ENCODE measurements around the gene TBCD.

TBCD gene

DNA sequence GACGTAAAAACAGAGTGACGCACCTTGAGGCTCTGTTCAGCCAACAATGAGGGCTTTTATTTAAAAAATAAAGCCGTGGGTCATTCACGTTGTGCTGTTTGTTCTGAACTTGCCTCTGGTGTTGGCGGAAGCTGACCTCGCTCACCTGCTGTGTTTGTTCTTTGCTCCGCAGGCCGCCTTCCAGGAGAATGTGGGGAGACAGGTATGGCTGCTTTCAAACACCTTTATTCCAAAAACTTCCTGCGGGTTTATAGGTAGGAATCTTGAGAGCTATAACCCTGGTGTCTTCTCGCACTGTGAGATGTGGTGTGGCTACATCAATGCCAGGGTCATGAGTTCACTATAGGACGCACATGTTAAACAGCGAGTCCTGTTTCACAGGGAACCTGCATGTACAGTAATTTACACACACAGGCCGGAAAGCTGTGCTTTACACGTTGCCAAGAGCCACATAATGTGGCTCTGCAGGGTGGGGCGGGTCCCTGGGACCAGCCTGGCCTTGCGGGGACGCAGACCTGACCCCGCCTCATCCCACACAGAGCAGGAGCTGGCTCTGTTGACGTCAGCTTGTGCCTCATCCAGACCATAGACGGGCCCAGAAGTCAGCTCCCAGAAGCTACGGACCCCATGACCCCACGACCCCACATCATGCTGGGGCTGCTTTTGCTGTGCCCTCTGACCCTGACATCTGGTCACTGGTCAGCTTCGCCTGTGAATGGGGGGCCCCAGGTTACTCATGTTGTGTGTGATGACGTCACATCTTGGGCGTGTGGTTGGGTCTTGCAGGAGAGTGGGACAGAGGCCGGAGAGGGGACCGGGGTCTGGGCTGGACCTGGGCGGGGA, 137.9 kb downstream of the TBCD start:
- Histone ChIP-seq H3K27me3 (ENCODE audit: insufficient read depth, low read length) (no peaks in the 10 kb centered on the region), H3K4me1 (ENCODE audit: insufficient read depth, low read length) (peaks cover 13% of the 10 kb centered on the region), H3K4me3 (ENCODE audit: low read length) (no peak overlapping the region), H3K9me3 (ENCODE audit: low read length) (no peaks in the 10 kb centered on the region), H3K36me3 (ENCODE audit: insufficient read depth, low read length) (peaks cover 22% of the 10 kb centered on the region), H2AFZ (ENCODE audit: low read depth, low read length) (no peak overlapping the region)

DNA sequence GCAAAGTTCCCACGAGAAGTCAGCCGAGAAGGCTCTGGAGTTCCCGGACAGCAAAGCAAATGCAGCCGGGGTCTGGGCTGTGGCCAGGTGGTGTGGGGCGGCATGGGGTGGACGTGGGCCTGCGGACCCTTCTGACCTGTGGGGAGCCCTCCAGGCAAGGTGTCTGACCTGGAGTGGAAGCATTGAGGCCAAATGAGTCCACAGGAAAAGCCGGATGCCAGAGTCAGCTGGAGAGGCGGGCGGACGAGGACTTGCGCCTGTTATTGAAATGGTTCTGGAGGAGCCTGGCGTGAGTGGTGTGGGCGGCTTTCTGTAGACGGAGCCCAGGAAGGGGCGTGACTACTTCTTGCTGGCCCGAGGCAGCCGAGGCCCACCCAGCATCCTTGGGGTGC, 138.5 kb downstream of the TBCD start:
- no peaks in the 10 kb centered on the region for H3K9me3 ChIP-seq (ENCODE audit: low read length)
- H3K4me1 ChIP-seq (ENCODE audit: insufficient read depth, low read length) = peaks cover 9% of the 10 kb centered on the region
- no peak overlapping the region for H3K4me3 ChIP-seq (ENCODE audit: low read length)
- H3K36me3 ChIP-seq (ENCODE audit: insufficient read depth, low read length) = peaks cover 25% of the 10 kb centered on the region
- H2AFZ ChIP-seq (ENCODE audit: low read depth, low read length) = no peak overlapping the region
- no peaks in the 10 kb centered on the region for H3K27me3 ChIP-seq (ENCODE audit: insufficient read depth, low read length)

DNA sequence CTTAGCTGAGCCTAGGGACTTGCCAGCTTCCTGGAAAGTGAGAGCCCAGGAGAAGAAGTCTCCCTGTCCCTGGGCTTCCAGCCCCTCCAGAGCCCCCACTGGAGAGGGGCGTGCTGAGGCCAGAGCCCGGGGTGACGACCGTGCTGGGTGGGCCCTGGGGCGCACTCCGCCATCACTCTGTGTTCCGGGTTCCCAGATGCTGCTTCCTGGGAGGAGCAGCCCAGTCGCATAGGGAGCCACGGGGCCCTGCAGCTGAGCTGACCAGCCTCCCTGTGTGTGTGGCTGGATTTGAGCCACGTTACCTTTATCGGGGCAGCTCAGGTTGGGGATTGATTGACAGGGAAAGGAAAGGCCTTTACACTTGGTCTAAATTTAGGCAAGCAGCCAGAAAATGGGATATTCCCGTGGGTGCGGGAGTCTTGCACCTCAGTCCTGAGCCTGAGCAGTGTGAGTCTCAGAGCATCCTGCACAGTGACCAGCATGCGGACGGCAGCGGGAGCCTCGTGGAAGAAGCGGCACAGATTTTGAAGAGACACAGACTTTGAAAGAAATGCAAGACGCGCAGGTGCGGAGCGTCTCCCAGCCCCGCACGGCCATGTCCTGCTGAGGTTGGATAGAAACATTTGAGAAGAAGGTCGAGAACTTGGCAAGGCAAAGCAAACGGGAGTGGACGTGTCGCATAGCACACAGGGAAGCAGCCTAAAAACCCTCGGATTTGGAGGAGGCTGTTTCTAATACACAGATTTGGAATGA, 139.2 kb downstream of the TBCD start:
- Histone ChIP-seq H3K4me3 (ENCODE audit: low read length) (no peak overlapping the region), H3K36me3 (ENCODE audit: insufficient read depth, low read length) (peaks cover 28% of the 10 kb centered on the region), H2AFZ (ENCODE audit: low read depth, low read length) (no peak overlapping the region), H3K9me3 (ENCODE audit: low read length) (peaks cover 1% of the 10 kb centered on the region), H3K4me1 (ENCODE audit: insufficient read depth, low read length) (peaks cover 1% of the 10 kb centered on the region), H3K27me3 (ENCODE audit: insufficient read depth, low read length) (no peaks in the 10 kb centered on the region)

DNA sequence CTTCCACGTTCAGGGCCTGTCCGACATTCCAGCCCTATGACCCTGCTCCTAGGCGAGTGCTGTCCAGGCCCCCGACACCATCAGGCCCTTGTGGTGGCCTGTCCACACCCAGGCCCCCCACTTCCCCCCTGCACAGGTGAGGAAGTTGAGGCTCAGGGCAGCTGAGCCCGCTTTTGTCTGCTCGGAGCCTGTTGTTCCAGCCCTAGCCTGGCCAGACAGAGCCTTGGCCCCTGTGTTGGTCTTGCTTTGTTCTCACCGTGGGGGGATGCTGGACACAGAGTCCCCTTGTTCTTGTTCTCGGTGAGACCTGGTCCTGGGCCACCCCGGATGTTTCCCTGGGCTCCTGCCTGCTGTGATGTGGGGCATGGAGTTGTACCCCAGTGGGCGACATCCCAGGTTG, 140.0 kb downstream of the TBCD start:
- no peaks in the 10 kb centered on the region for H3K27me3 ChIP-seq (ENCODE audit: insufficient read depth, low read length)

DNA sequence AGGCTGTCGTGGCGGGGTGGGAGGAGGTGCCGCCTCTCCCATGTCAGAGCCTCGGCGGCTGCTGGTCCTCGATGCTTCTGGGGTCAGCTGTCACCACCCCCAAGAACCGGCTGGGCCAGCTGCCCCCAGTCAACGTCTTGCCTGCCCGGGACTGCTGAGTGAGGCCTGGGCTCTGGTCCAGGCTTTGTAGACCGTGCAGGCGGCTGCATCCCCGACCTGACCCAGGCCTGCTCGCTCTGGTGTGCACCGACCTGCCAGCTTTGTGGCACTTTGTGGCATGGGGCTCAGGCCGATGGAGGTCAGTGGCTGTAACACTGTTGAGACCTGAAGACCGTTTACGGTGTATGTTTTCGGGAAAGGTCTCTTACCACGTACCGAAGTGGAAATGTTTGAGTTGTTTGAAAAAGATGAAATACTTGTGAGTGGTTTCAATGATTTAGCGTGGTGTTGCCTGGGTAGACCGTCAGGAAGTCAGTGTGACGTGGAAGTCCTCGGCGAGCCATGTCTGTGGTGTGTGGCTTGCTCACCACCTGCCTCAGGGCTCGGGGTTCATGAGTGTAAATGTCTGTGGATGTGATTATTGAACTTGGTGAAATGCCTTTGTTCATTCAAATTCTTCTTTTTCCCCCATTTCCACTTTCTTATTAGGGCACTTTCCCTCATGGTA, 141.2 kb downstream of the TBCD start:
- H2AFZ ChIP-seq (ENCODE audit: low read depth, low read length) = no peak overlapping the region
- no peak overlapping the region for H3K4me3 ChIP-seq (ENCODE audit: low read length)
- H3K9me3 ChIP-seq (ENCODE audit: low read length) = peaks cover 4% of the 10 kb centered on the region
- peaks cover 25% of the 10 kb centered on the region for H3K36me3 ChIP-seq (ENCODE audit: insufficient read depth, low read length)
- no peaks in the 10 kb centered on the region for H3K4me1 ChIP-seq (ENCODE audit: insufficient read depth, low read length)
- no peaks in the 10 kb centered on the region for H3K27me3 ChIP-seq (ENCODE audit: insufficient read depth, low read length)

More for the DNA sequence above, 140.0 kb downstream of the TBCD start:
- Histone ChIP-seq H3K36me3 (ENCODE audit: insufficient read depth, low read length) (peaks cover 28% of the 10 kb centered on the region), H3K4me1 (ENCODE audit: insufficient read depth, low read length) (no peaks in the 10 kb centered on the region), H3K4me3 (ENCODE audit: low read length) (no peak overlapping the region), H2AFZ (ENCODE audit: low read depth, low read length) (no peak overlapping the region), H3K9me3 (ENCODE audit: low read length) (peaks cover 2% of the 10 kb centered on the region)

DNA sequence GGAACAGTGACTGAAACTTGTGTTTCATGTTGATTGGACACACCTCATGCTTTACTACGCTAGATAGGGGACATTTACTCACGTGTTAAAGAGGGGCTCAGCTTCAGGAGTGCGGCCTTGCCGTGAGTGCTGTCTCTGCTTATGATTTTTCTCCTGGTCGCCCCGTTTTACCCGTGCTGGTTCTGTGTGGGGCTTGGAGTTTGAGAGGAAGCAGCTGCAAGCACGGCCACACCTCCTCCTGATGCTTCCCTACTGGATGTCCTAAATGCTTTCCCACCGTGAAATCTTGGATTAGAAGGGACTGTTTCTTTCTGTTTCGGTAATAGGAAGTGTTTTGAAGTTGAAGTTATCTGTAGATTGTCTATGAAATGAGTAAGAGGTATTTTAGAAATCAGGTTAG, 141.9 kb downstream of the TBCD start:
- Histone ChIP-seq H3K9me3 (ENCODE audit: low read length) (peaks cover 5% of the 10 kb centered on the region), H3K27me3 (ENCODE audit: insufficient read depth, low read length) (no peaks in the 10 kb centered on the region), H3K4me1 (ENCODE audit: insufficient read depth, low read length) (no peaks in the 10 kb centered on the region), H3K36me3 (ENCODE audit: insufficient read depth, low read length) (peaks cover 24% of the 10 kb centered on the region), H3K4me3 (ENCODE audit: low read length) (no peak overlapping the region), H2AFZ (ENCODE audit: low read depth, low read length) (no peak overlapping the region)

DNA sequence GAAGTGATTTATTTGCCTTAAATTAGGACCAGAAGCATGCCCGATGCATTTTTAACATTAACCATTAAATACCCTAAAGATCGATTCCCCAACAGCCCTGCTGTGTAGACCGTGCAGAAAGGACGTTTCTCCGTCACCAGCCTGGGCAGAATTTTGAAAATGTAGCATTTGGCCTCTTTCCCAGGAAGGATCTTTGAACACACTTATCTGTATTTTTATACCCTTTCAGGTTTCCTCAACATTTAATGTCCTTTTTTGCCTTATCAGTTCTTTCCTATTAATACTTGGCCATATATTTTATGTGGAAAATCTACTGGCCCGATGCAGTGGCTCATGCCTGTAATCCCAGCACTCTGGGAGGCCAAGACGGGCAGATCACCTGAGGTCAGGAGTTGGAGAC, 142.5 kb downstream of the TBCD start:
- no peaks in the 10 kb centered on the region for H3K27me3 ChIP-seq (ENCODE audit: insufficient read depth, low read length)
- peaks cover 10% of the 10 kb centered on the region for H3K9me3 ChIP-seq (ENCODE audit: low read length)
- H3K4me1 ChIP-seq (ENCODE audit: insufficient read depth, low read length) = no peaks in the 10 kb centered on the region
- peaks cover 27% of the 10 kb centered on the region for H3K36me3 ChIP-seq (ENCODE audit: insufficient read depth, low read length)
- no peak overlapping the region for H2AFZ ChIP-seq (ENCODE audit: low read depth, low read length)
- no peak overlapping the region for H3K4me3 ChIP-seq (ENCODE audit: low read length)

DNA sequence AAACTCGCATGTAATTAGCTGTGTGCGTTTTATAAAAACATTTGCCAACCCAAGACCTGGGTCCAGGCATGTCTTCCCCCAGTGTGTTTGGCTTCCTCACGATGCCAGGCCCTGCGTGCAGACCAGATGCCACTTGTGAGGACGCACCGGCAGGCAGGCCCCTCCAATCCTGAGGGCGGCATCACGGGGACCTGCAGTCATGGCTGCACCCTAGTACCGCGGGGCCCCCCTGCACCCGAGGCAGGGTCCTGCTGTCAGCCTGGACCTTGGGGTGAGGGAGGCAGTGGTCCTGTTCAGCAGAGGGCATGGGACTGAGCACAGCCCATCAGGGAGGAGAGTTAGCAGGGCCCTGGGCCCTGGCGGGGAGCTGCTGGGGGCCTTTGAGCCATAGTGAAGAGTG, 143.2 kb downstream of the TBCD start:
- peaks cover 21% of the 10 kb centered on the region for H3K36me3 ChIP-seq (ENCODE audit: insufficient read depth, low read length)
- no peak overlapping the region for H3K4me3 ChIP-seq (ENCODE audit: low read length)
- H3K9me3 ChIP-seq (ENCODE audit: low read length) = peaks cover 10% of the 10 kb centered on the region
- no peaks in the 10 kb centered on the region for H3K4me1 ChIP-seq (ENCODE audit: insufficient read depth, low read length)
- H3K27me3 ChIP-seq (ENCODE audit: insufficient read depth, low read length) = no peaks in the 10 kb centered on the region
- H2AFZ ChIP-seq (ENCODE audit: low read depth, low read length) = no peak overlapping the region

DNA sequence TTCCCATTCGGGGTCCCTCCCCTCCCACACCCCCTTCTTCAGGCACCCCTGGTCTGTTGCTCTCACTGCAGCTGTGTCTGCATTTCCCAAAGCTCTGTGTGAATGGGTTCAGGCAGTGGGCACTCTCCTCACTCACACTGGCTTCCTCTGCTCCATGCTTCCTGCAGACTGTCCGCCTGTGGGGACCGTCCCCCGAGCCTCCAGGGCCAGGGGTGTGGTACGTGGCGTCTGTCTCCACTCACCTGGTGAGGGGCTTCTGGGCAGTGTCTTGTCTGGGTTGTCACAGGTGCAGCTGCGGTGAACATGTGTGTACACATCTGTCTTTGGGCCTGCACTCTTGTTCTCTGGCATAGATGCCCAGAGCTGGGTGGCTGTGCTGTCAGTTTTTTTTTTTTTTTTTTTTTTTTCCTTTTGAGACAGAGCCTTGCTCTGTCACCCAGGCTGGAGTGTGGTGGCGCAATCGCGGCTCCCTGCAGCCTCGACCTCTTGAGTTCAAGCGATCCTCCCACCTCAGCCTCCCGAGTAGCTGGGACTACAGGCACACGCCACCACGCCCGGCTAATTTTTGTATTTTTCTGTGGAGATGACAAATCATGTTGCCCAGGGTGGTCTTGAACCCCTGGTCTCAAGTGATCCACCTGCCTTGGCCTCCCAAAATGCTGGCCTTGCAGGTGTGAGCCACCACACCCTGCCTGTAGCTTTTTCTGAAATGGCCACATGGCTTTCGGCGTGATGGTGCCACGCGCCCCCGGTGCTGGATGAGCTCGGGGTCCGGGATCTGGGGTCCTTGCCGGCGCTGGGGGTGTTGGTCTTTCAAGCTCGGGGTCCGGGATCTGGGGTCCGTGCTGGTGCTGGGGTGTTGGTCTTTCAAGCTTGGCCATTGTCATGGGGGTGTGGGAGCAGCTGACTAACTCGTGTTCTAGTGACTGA, 144.5 kb downstream of the TBCD start:
- H2AFZ ChIP-seq (ENCODE audit: low read depth, low read length) = no peak overlapping the region
- H3K4me3 ChIP-seq (ENCODE audit: low read length) = no peak overlapping the region
- H3K9me3 ChIP-seq (ENCODE audit: low read length) = peaks cover 16% of the 10 kb centered on the region
- no peaks in the 10 kb centered on the region for H3K4me1 ChIP-seq (ENCODE audit: insufficient read depth, low read length)
- H3K36me3 ChIP-seq (ENCODE audit: insufficient read depth, low read length) = peaks cover 29% of the 10 kb centered on the region
- H3K27me3 ChIP-seq (ENCODE audit: insufficient read depth, low read length) = no peaks in the 10 kb centered on the region

DNA sequence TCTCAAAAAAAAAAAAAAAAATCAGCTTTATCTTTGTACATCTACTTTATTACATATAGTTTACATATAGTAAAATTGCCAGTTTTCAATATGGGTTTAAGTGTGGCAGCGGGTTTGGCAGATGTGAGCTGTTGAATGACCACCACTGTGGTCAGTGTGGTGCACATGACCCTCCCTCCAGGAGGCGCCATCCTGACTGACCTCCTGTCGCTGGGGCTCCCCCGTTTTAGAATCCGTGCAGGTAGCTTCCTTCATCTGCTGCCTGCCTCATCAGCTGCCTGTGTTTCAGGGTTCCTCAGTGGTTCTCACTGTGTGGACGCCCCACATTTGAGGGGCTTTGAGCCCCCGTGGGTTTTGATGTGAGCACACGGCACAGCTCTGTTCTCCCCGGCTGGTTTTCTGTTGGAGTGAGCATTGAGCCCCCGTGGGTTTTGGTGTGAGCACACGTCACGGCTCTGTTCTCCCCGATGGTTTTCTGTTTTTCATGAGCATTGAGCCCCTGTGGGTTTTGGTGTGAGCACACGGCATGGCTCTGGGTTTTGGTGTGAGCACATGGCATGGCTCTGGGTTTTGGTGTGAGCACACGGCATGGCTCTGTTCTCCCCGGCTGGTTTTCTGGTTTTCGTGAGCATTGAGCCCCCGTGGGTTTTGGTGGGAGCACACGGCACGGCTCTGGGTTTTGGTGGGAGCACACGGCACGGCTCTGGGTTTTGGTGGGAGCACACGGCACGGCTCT, 145.8 kb downstream of the TBCD start:
- H3K36me3 ChIP-seq (ENCODE audit: insufficient read depth, low read length) = peaks cover 38% of the 10 kb centered on the region
- no peaks in the 10 kb centered on the region for H3K27me3 ChIP-seq (ENCODE audit: insufficient read depth, low read length)
- H3K9me3 ChIP-seq (ENCODE audit: low read length) = peaks cover 18% of the 10 kb centered on the region
- no peaks in the 10 kb centered on the region for H3K4me1 ChIP-seq (ENCODE audit: insufficient read depth, low read length)
- H3K4me3 ChIP-seq (ENCODE audit: low read length) = no peak overlapping the region
- no peak overlapping the region for H2AFZ ChIP-seq (ENCODE audit: low read depth, low read length)

DNA sequence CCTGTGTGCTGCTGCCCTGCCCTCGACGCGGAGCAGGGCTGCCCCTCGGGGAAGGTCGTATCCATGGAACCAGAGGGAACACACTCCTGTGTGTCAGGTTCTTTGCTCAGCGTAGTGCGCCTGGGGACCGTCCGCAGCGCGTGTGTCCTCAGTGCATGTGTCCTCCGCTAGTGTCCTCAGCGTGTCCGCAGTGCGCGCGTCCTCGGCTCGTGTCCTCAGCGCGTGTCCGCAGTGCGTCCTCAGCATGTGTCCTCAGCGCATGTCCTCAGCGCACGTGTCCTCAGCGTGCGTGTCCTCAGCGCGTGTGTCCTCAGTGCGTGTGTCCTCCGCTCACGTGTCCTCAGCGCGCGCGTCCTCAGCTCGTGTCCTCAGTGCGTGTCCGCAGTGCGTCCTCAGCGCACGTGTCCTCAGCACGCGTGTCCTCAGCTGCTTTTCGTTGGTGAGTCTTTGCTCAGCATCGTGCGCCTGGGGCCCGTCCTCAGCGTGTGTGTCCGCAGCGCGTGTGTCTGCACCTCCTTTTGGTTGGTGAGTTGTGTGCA, 147.2 kb downstream of the TBCD start:
- Histone ChIP-seq H3K4me3 (ENCODE audit: low read length) (no peak overlapping the region), H2AFZ (ENCODE audit: low read depth, low read length) (no peak overlapping the region), H3K9me3 (ENCODE audit: low read length) (peaks cover 18% of the 10 kb centered on the region), H3K4me1 (ENCODE audit: insufficient read depth, low read length) (no peaks in the 10 kb centered on the region), H3K36me3 (ENCODE audit: insufficient read depth, low read length) (peaks cover 40% of the 10 kb centered on the region), H3K27me3 (ENCODE audit: insufficient read depth, low read length) (no peaks in the 10 kb centered on the region)

DNA sequence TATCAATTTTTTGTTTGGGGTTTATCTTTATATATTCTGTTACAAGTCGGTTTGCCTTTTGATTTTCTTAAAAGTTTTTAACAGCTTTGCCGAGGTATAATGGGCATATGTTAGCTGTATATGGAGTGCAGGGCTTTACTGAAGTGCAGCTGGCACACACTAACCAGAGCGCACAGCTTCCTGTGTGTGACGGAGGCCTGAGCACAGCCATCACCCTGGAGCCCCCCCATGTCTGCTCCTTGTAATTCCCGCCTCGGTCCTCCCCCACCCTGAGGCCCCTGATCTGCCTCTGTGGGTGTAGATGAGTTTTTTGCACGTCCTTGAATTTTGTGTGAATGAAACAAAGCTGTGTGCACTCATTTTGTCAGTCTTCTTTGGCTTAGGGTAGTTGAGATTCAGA, 148.1 kb downstream of the TBCD start:
- peaks cover 44% of the 10 kb centered on the region for H3K36me3 ChIP-seq (ENCODE audit: insufficient read depth, low read length)
- no peaks in the 10 kb centered on the region for H3K4me1 ChIP-seq (ENCODE audit: insufficient read depth, low read length)
- H2AFZ ChIP-seq (ENCODE audit: low read depth, low read length) = no peak overlapping the region
- H3K9me3 ChIP-seq (ENCODE audit: low read length) = peaks cover 18% of the 10 kb centered on the region
- no peaks in the 10 kb centered on the region for H3K27me3 ChIP-seq (ENCODE audit: insufficient read depth, low read length)
- H3K4me3 ChIP-seq (ENCODE audit: low read length) = no peak overlapping the region

Data from neuron (in vitro differentiated cells).